Stimulated activated CD4-positive, alpha-beta T cell treated with anti-CD3 and anti-CD28 coated beads, TNF-alpha, amount 100 ng/mL, for 24 hours (primary cell): ENCODE measurements around the gene NECAP2.

ENCODE experiments used
- DNase-seq, 3 experiments: peaks; one replicate each; pipeline ENCODE4 v3.0.0-alpha.2; 2020; ENCODE audit warnings: low read depth in 3 of 3

Gene NECAP2

GRCh38 chr1:16440470-16441281 lies at the start of gene NECAP2:
Gene NECAP2, plus strand, starts transcription at chr1:16440724. Its CDS starts 38 bp downstream, at chr1:16440762.
- DNase-seq = peak; percentile 92 to 95 (median 93)

GRCh38 chr1:16391411-16391810 lies 49.1 kb upstream of the NECAP2 start:
- DNase-seq = no peak

GRCh38 chr1:16392740-16393569 lies 47.6 kb upstream of the NECAP2 start:
- no peak for DNase-seq

GRCh38 chr1:16393570-16394521 lies 46.7 kb upstream of the NECAP2 start:
- no peak for DNase-seq

DNA sequence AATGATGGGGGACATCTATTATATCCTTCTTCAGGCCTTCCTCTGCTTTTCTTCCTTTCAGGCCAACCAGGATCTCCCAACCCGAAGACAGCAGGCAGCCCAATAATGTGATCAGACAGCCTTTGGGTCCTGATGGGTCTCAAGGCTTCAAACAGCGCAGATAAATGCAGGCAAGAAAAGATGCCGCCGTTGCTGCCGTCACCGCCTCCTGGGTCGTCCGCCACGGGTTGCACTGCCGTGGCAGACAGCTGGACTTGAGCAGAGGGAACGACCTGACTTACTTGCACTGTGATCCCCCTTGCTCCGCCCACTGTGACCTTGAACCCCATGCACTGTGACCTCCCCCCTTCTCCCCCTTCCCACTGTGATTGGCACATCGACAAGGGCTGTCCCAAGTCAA lies 45.5 kb upstream of the NECAP2 start:
- no peak for DNase-seq

DNA sequence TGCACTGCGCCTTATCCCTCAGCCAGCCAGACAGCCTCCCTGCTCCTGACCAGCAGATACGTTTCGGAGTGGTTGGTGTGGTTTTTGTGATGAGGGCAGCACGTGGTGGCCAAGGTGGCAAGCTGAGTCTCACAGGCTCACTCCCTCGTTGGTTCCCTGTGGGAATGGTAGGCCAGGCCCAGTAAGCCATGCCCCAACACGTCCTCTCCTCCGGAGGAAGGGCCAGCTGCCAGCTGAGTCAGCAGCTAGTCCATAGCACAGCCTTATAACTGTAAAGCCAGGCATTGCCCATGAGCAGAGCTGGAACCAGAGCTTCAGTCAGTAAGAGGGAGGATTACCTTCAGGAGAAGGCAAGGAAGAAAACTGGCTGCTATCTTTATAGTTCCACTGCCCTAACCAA lies 43.9 kb upstream of the NECAP2 start:
- DNase-seq = no peak

DNA sequence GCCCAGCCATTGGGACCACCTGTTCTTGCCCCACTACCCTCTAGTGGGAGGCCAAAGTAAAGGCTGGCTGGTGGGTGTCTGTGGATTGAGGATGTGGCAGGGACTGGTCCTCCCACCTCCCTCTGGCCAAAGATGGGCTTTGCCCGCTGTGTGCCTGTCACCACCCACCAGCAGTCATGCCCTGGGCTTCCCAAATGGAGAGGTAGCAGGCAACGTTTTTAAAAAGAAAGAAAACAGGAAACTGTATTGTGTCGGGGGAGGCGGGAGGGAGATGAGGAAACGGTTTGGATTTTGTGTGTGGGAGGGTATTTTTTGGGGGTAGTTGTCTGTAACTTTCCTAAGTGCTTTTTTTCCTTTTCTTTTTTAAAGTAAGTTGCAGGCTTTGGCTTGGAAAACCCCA lies 43.4 kb upstream of the NECAP2 start:
- no peak for DNase-seq

GRCh38 chr1:16398371-16398953 lies 42.1 kb upstream of the NECAP2 start:
- no peak for DNase-seq

DNA sequence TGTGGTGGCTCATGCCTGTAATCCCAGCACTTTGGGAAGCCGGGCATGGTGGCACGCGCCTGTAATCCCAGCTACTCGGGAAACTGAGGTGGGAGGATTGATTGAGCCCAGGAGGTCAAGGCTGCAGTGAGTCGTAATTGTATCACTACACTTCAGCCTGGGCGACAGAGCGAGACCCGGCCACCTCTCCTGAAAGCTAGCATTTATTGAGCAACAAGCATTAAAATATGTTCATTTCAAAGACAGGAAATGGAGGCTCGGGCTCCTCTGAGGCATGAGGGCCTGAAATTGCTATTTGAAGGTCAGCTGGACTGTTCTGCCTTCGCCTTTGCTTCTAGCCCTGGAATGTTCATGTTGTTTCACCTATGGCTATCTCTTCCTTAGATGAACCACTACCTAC lies 37.8 kb upstream of the NECAP2 start:
- DNase-seq = no peak

GRCh38 chr1:16405441-16405840 lies 35.1 kb upstream of the NECAP2 start:
- DNase-seq = no peak

- DNase-seq = no peak
These were observed 33.7 kb upstream of the NECAP2 start for GRCh38 chr1:16406868-16407267.

DNA sequence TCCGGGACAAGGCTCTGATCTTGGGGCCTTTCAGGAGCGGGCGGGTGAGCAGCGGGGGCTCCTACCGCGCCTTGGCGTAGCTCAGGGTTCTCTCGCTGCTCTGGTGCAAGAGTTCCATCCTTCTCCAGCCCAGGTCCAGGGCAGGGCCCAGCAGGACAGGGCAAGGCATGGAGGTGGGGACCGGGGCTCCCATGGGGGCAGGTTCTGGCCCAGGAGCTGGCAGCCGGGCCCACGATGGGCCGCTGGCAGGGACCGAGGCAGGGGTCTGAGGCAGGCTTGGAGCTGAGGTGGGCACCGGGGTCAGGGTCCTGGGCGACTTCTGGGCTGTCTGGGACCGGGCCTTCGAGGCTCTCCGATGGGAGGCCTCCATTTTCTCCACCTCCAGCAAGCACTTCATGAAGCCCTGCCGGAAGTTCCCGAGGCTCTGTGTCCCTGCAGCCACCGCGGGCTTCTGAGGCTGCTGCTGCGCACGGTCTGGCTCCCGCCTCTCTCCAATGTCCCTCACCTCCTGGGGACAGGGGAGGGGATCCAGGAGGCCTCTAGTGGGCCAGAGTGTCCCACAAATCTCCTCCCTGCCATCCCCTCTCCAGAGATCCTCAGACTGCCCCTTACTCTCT lies 30.9 kb upstream of the NECAP2 start:
- no peak for DNase-seq

GRCh38 chr1:16410803-16411202 lies 29.7 kb upstream of the NECAP2 start:
- DNase-seq = no peak

DNA sequence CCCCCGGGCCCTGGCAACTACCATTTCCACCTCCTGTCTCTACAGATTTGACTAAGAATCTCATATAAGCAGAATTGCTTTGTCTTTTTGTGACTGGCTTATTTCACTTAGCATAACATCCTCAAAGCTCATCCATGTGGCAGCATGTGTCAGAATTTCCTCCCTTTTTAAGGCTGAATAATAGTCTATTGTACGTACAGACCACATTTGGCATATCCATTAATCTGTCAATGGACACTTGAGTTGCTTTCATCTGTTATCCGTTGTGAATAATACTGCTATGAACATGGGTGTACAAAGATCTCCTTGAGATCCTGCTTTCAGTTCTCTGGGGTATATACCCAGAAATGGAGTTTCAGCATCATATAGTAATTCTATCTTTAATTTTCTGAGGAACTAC lies 27.3 kb upstream of the NECAP2 start:
- DNase-seq = no peak

- no peak for DNase-seq
These were observed 21.6 kb upstream of the NECAP2 start for GRCh38 chr1:16418823-16419425.

DNA sequence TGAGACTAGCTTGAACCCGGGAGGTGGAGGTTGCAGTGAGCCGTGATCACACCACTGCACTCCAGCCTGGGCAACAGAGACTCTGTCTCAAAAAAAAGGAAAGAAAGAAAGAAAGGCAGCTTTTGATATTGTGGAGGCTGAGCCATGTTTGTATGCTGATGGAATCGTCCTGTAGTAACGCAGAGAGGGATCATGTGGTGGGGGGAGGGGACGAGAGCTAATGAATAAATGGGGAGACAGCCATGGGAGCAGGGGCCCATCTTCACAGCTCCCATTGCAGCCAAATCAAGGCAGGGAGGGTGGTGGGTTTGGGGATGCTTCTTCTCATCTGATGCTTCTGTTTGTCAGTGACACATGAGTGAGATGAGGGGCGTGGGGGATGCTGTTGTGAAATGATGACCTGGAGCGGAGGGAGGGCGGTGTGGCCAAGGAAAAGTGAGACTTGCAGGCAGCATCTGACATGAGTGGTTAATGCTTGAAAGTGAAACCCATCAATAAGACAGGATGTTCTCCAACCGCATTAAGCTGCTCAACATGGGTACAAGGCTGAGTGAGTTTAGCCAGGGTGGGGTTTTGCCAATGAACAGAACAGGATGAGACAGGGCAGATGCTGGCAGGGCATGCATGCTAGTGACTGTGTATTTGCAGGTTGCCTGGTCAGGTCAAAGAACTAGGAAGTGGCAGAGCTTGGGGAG lies 20.0 kb upstream of the NECAP2 start:
- DNase-seq = peak; percentile 22 to 68 (median 40)

DNA sequence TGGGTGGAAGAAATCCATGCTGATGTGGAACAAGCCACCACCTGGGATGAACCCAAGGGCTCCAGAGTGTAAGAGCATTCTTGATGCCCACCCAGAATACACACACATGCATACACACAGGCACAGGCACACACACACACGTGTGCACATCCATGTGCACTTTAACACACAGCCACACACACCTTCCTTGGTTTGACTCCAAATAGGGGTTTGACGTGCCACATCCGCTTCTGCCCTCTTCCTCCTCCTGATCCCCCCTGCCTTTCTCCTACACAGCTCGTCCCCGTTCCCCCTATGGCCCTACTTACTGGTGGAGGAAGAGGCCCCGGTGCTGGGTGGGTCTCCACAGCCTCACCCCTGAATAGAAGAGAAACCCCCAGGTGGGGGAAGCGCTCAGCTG lies 19.3 kb upstream of the NECAP2 start:
- no peak for DNase-seq

- DNase-seq = no peak
These were observed 18.5 kb upstream of the NECAP2 start for GRCh38 chr1:16422041-16422440.

- no peak for DNase-seq
These were observed 15.1 kb upstream of the NECAP2 start for GRCh38 chr1:16425125-16426025.
